ENCODE results near the gene PRELID2. TPM values are rescaled to one million over a fixed set of nuclear protein-coding genes. Genes with fewer than 3 reads are reported as not detected.

PRELID2 gene
- polyA plus RNA-seq, 4 donors: 16.5 to 42.8 (median 32.3) TPM

GRCh38 chr5:145711417-145711816 is 123.7 kb downstream of the PRELID2 start:
- H3K36me3 ChIP-seq (ENCODE audit: control insufficient read depth in 3 of 3, insufficient read depth in 2 of 3, low read depth in 1 of 3, low read length in 3 of 3): no peaks in the 10 kb centered on the region
- no peak overlapping the region for H3K4me3 ChIP-seq (ENCODE audit: low read depth in 1 of 3, low read length in 3 of 3)
- DNase-seq (no peak), FAIRE-seq (no peak)
- no peak overlapping the region for H3K27ac ChIP-seq (ENCODE audit: low read depth in 1 of 3, low read length in 2 of 3)
- H3K4me1 ChIP-seq (ENCODE audit: control insufficient read depth in 3 of 3, insufficient read depth in 2 of 3, low read depth in 1 of 3, low read length in 2 of 3): no peaks in the 10 kb centered on the region
- H3K9me3 ChIP-seq (ENCODE audit: control insufficient read depth in 2 of 2, insufficient read depth in 1 of 2, low read depth in 1 of 2, low read length in 1 of 2): no peaks in the 10 kb centered on the region
- H3K27me3 ChIP-seq (ENCODE audit: control insufficient read depth in 3 of 3, insufficient read depth in 3 of 3, low read length in 3 of 3): no peaks in the 10 kb centered on the region
- 62 to 90% (median 85%) methylated on average over 3 of the region's 3 CpGs for WGBS, 3 donors

Other genes starting within 250 kb of the PRELID2 start
- gene GRXCR2, start 37.7 kb upstream of the PRELID2 start, polyA plus RNA-seq: not detected
- 10 to 100 TPM; 14.3 to 44.0 (median 24.3) TPM for gene SH3RF2, start 101.2 kb upstream of the PRELID2 start, polyA plus RNA-seq

Data from small intestine (tissue), 7 donors.